Erythroblast (primary cell): ENCODE measurements around the gene IL1RAPL1.

Source experiments
- GATA1 ChIP-seq: IDR thresholded peaks from 2 replicates; pipeline ENCODE4 v1.6.1; 2011; ENCODE audit warnings: low read depth, mild to moderate bottlenecking, control low read depth, low read length, moderate library complexity
- POLR2A ChIP-seq: IDR thresholded peaks from 2 replicates; pipeline ENCODE4 v1.6.1; 2011; ENCODE audit warnings: mild to moderate bottlenecking, low read length

DNA sequence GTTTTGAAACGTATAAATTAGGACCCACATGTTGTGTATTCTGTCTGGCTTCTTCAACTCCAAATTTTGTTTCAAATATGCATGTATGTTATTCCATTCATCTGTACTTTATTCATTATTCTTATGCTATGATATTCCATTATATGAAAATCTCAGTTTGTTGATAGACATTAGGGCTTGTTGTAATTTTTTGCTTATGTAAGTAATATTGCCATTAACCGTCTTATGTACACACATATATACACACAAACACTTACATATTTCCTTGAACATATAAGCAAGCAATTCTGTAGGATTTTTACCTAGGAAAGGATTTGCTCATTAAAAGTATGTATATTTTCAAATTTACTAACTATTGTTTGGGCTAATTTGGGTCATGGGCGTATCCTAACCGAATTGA is 820.1 kb downstream of the IL1RAPL1 start:
- TF ChIP-seq POLR2A (no peak), GATA1 (no peak)
